Right lung (tissue), 5 donors: ENCODE results near the gene CLDN4. TPM values are rescaled to one million over a fixed set of nuclear protein-coding genes. Genes with fewer than 3 reads are reported as not detected.
"Not testable (repeated sequence)": the region's sequence is repeated elsewhere in the genome, so short reads cannot be mapped to it uniquely, and the experiment has no call there.

ENCODE experiments used
- DNase-seq, 2 donors: peaks; one replicate each; pipeline ENCODE4 v3.0.0-alpha.2; 2013
- polyA plus RNA-seq, 5 donors: library from polyadenylated mRNA; unstranded; fragments of 120-200 nt; gene quantifications; one replicate each; pipeline versions ENCODE4 v1.2.1 to v1.2.3, GENCODE V29; 2013; ENCODE audit warnings: inconsistent platforms in 1 of 5, low replicate concordance in 1 of 5; ENCODE audit not compliant: insufficient read length in 5 of 5, insufficient read depth in 1 of 5

Gene CLDN4
- polyA plus RNA-seq, 5 donors = 65.3 to 98.7 (median 77.1) TPM

GRCh38 chr7:73840715-73841379, 10.1 kb downstream of the CLDN4 start:
- DNase-seq = no peak

- DNase-seq = no peak
Measured at GRCh38 chr7:73841689-73842066, 10.9 kb downstream of the CLDN4 start.

GRCh38 chr7:73842067-73842976, 11.5 kb downstream of the CLDN4 start, which contains the start of gene METTL27:
Gene METTL27, minus strand, starts transcription at chr7:73842516. Its CDS starts 376 bp downstream, at chr7:73842140.
- DNase-seq = peak; percentile 88 to 92

- DNase-seq = no peak
Measured at GRCh38 chr7:73844131-73844547, 13.3 kb downstream of the CLDN4 start.

- DNase-seq = no peak
Measured at GRCh38 chr7:73844848-73845460, 14.2 kb downstream of the CLDN4 start.

- not testable (repeated sequence) for DNase-seq
Measured at GRCh38 chr7:73845701-73846195, 15.0 kb downstream of the CLDN4 start.

- DNase-seq = no peak
Measured at GRCh38 chr7:73847941-73848723, 17.3 kb downstream of the CLDN4 start.

GRCh38 chr7:73850781-73851207, 20.0 kb downstream of the CLDN4 start:
- DNase-seq = no peak

- DNase-seq = no peak
Measured at GRCh38 chr7:73851410-73852338, 20.9 kb downstream of the CLDN4 start.

- no peak for DNase-seq
Measured at GRCh38 chr7:73852500-73852899, 21.7 kb downstream of the CLDN4 start.

GRCh38 chr7:73856941-73857340, 26.1 kb downstream of the CLDN4 start:
- no peak for DNase-seq

GRCh38 chr7:73858807-73859206, 28.0 kb downstream of the CLDN4 start:
- DNase-seq = no peak

- DNase-seq = no peak
Measured at GRCh38 chr7:73860859-73861258, 30.1 kb downstream of the CLDN4 start, which contains the start of gene TMEM270. Gene TMEM270, plus strand, starts transcription at chr7:73861159. Its CDS starts 36 bp downstream, at chr7:73861195.

- DNase-seq = no peak
Measured at GRCh38 chr7:73861305-73861704, 30.5 kb downstream of the CLDN4 start.

GRCh38 chr7:73864981-73865711, 34.4 kb downstream of the CLDN4 start:
- DNase-seq = no peak

- no peak for DNase-seq
Measured at GRCh38 chr7:73865738-73866445, 35.1 kb downstream of the CLDN4 start.

GRCh38 chr7:73866446-73866767, 35.6 kb downstream of the CLDN4 start:
- DNase-seq = no peak

GRCh38 chr7:73869011-73869798, 38.4 kb downstream of the CLDN4 start:
- no peak for DNase-seq
